GM23338 (cell line): ENCODE measurements around the gene TENM4. TPM values are rescaled to one million over a fixed set of nuclear protein-coding genes. Genes with fewer than 3 reads are reported as not detected.

Experiments
- ATAC-seq: fragments of 200-7000 bp; cut with Tn5 transposase; 3 replicates; pipeline ENCODE4 v1.9.1; 2020
- DNase-seq: peaks from one replicate; pipeline ENCODE4 v3.0.0-alpha.2; 2015; ENCODE audit warnings: low spot score
- H2AFZ ChIP-seq: fragments of 200-600 bp; sonication (generic); 2 replicates; pipeline ENCODE4 v1.8.0; 2016; ENCODE audit warnings: antibody characterized with exemption, mild to moderate bottlenecking, moderate library complexity
- H3F3A ChIP-seq: fragments of 200-600 bp; sonication (generic); replicated peaks from 2 replicates; pipeline ENCODE4 v1.8.0; 2017; ENCODE audit warnings: antibody characterized with exemption, mixed run types, low read depth
- H3K27ac ChIP-seq: fragments of 200-600 bp; sonication (generic); 2 replicates; pipeline ENCODE4 v1.6.1; 2016; ENCODE audit warnings: low read depth
- H3K27me3 ChIP-seq: fragments of 200-600 bp; sonication (generic); 2 replicates; pipeline ENCODE4 v1.8.0; 2016; ENCODE audit warnings: mild to moderate bottlenecking, mixed run types, moderate library complexity; ENCODE audit not compliant: insufficient read depth
- H3K36me3 ChIP-seq: fragments of 200-600 bp; sonication (generic); 2 replicates; pipeline ENCODE4 v1.8.0; 2016; ENCODE audit warnings: mild to moderate bottlenecking; ENCODE audit not compliant: insufficient read depth
- H3K4me1 ChIP-seq: fragments of 200-600 bp; sonication (generic); 2 replicates; pipeline ENCODE4 v1.8.0; 2016; ENCODE audit warnings: mild to moderate bottlenecking, moderate library complexity; ENCODE audit not compliant: insufficient read depth
- H3K4me2 ChIP-seq: fragments of 200-600 bp; sonication (generic); 2 replicates; pipeline ENCODE4 v1.7.1; 2017; ENCODE audit warnings: mixed run types
- H3K4me3 ChIP-seq: fragments of 200-600 bp; sonication (generic); 2 replicates; pipeline ENCODE4 v1.6.1; 2016; ENCODE audit warnings: mixed run types
- H3K79me2 ChIP-seq: fragments of 200-600 bp; sonication (generic); replicated peaks from 2 replicates; pipeline ENCODE4 v1.8.0; 2017; ENCODE audit warnings: mild to moderate bottlenecking; ENCODE audit not compliant: insufficient read depth
- H3K9me2 ChIP-seq: fragments of 200-600 bp; sonication (generic); 2 replicates; pipeline ENCODE4 v1.8.0; 2017; ENCODE audit not compliant: insufficient read depth
- H4K20me1 ChIP-seq: fragments of 200-600 bp; sonication (generic); replicated peaks from 2 replicates; pipeline ENCODE4 v1.8.0; 2017; ENCODE audit warnings: mild to moderate bottlenecking; ENCODE audit not compliant: insufficient read depth
- H3K27ac Mint-ChIP-seq: 2 replicates; pipeline ENCODE4 v1.8.0; 2020; ENCODE audit warnings: inconsistent platforms, mild to moderate bottlenecking, moderate library complexity, mixed read lengths
- H3K27me3 Mint-ChIP-seq: 3 replicates; pipeline ENCODE4 v1.8.0; 2022; ENCODE audit warnings: low read depth, mild to moderate bottlenecking, moderate library complexity, mixed read lengths, inconsistent platforms; ENCODE audit not compliant: insufficient read depth, poor library complexity
- H3K36me3 Mint-ChIP-seq: 3 replicates; pipeline ENCODE4 v1.8.0; 2021; ENCODE audit warnings: low read depth, mild to moderate bottlenecking, inconsistent platforms, moderate library complexity, mixed read lengths
- H3K4me1 Mint-ChIP-seq: 3 replicates; pipeline ENCODE4 v1.8.0; 2020; ENCODE audit warnings: mild to moderate bottlenecking, inconsistent platforms, mixed read lengths
- H3K4me3 Mint-ChIP-seq: 3 replicates; pipeline ENCODE4 v1.8.0; 2021; ENCODE audit warnings: moderate library complexity, mild to moderate bottlenecking, inconsistent platforms, mixed read lengths
- H3K9me3 Mint-ChIP-seq: 3 replicates; pipeline ENCODE4 v1.8.0; 2020; ENCODE audit warnings: moderate library complexity, mild to moderate bottlenecking, inconsistent platforms, mixed read lengths
- EZH2 ChIP-seq: fragments of 200-600 bp; sonication (generic); IDR thresholded peaks from one replicate; pipeline ENCODE4 v1.8.0; 2017; ENCODE audit warnings: antibody characterized with exemption, mild to moderate bottlenecking, low read depth; ENCODE audit not compliant: unreplicated experiment
- EZH2phosphoT487 ChIP-seq: fragments of 200-600 bp; sonication (generic); IDR thresholded peaks from one replicate; pipeline ENCODE4 v1.8.1; 2018; ENCODE audit warnings: antibody characterized with exemption; ENCODE audit not compliant: unreplicated experiment
- JUNB ChIP-seq: IDR thresholded peaks from one replicate; pipeline ENCODE4 v1.6.1; 2016; ENCODE audit warnings: antibody characterized with exemption; ENCODE audit not compliant: unreplicated experiment
- NANOG ChIP-seq: IDR thresholded peaks from 2 replicates; pipeline ENCODE4 v1.6.1; 2016; ENCODE audit warnings: antibody characterized with exemption, borderline replicate concordance
- STAT1 ChIP-seq: IDR thresholded peaks from one replicate; pipeline ENCODE4 v1.6.1; 2016; ENCODE audit warnings: antibody characterized with exemption; ENCODE audit not compliant: unreplicated experiment
- ZNF114 ChIP-seq: fragments of 250-450 bp; sonication (Bioruptor Pico); IDR thresholded peaks from 2 replicates; pipeline ENCODE4 v1.5.0; 2020; ENCODE audit warnings: mild to moderate bottlenecking, moderate library complexity
- ZNF331 ChIP-seq: fragments of 250-450 bp; sonication (Bioruptor Pico); IDR thresholded peaks from 2 replicates; pipeline ENCODE4 v1.5.0; 2020; ENCODE audit warnings: low read depth, mild to moderate bottlenecking, moderate library complexity
- polyA plus RNA-seq: library from polyadenylated mRNA; unstranded; fragments of >200 nt; fragmentation: Nextera tagmentation; extraction: Ambion mirVana; gene quantifications from 2 replicates; pipeline ENCODE4 v1.2.1, GENCODE V29; 2016
- total RNA-seq: library from RNA; depleted of rRNA; stranded (reverse); fragments of >200 nt; shearing (Covaris generic); gene quantifications from 2 replicates; pipeline ENCODE4 v1.2.3, GENCODE V29; 2014
- TF ChIP-seq, protein P1 (sequence below): fragments of 250-450 bp; sonication (Bioruptor Pico); IDR thresholded peaks from 2 replicates; pipeline ENCODE4 v1.5.0; 2020; ENCODE audit warnings: mild to moderate bottlenecking, moderate library complexity
- TF ChIP-seq, protein P2 (sequence below), 2 experiments: fragments of 200-600 bp in 1 of 2; sonication (generic) in 1 of 2; conservative IDR thresholded peaks; 2 replicates each; pipeline versions ENCODE4 v1.5.1 to v1.6.1; 2016 to 2017; ENCODE audit warnings: antibody characterized with exemption in 2 of 2, low read depth in 2 of 2, mild to moderate bottlenecking in 2 of 2, moderate library complexity in 1 of 2
- TF ChIP-seq, protein P3 (sequence below): IDR thresholded peaks from one replicate; pipeline ENCODE4 v1.6.1; 2018; ENCODE audit warnings: antibody characterized with exemption; ENCODE audit not compliant: unreplicated experiment

The TENM4 gene
- total and polyA plus RNA-seq, 2 experiments from 2014 or later: 7.3 TPM

DNA sequence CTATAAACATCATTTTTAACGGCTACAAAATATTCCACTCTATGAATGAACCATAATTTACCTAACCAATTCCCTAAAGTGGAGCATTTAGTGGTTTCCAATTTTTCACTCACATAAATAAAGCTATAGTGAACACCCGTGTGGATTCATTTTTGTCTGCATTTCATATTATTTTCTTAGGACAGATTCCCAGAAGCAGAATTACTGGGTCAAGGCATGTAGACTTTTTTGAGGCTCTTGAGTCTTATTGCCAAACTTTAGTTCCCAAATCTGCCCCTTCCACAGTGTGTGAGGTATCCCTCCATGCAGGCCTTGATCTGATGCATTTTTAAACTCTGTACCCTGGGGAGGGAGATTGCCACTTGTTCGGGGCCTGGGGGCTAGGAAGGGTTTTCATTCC, 198.2 kb downstream of the TENM4 start:
- Histone ChIP-seq H3K36me3 (no peaks in the 10 kb centered on the region), H3K9me2 (no peaks in the 10 kb centered on the region), H3F3A (no peaks in the 10 kb centered on the region), H3K4me1 (no peaks in the 10 kb centered on the region), H3K27me3 (no peaks in the 10 kb centered on the region), H3K79me2 (no peaks in the 10 kb centered on the region), H3K4me3 (no peak overlapping the region), H2AFZ (no peak overlapping the region), H3K4me2 (no peak overlapping the region), H4K20me1 (no peaks in the 10 kb centered on the region; the same call in 1 of the 2 replicates), H3K27ac (no peak overlapping the region)
- H3K27ac Mint-ChIP-seq: no peak overlapping the region
- H3K4me3 Mint-ChIP-seq: no peak overlapping the region
- H3K4me1 Mint-ChIP-seq: peaks cover 15% of the 10 kb centered on the region
- DNase-seq (no peak), ATAC-seq (no peak)
- peaks cover 2% of the 10 kb centered on the region for H3K27me3 Mint-ChIP-seq
- H3K36me3 Mint-ChIP-seq: no peaks in the 10 kb centered on the region
- no peaks in the 10 kb centered on the region for H3K9me3 Mint-ChIP-seq
- TF ChIP-seq STAT1 (no peak), EZH2 (no peak), ZNF331 (CRISPR knock-in tag) (no peak), EZH2phosphoT487 (no peak), JUNB (no peak), ZNF114 (CRISPR knock-in tag) (no peak), NANOG (no peak)
- TF ChIP-seq, protein P1, sequence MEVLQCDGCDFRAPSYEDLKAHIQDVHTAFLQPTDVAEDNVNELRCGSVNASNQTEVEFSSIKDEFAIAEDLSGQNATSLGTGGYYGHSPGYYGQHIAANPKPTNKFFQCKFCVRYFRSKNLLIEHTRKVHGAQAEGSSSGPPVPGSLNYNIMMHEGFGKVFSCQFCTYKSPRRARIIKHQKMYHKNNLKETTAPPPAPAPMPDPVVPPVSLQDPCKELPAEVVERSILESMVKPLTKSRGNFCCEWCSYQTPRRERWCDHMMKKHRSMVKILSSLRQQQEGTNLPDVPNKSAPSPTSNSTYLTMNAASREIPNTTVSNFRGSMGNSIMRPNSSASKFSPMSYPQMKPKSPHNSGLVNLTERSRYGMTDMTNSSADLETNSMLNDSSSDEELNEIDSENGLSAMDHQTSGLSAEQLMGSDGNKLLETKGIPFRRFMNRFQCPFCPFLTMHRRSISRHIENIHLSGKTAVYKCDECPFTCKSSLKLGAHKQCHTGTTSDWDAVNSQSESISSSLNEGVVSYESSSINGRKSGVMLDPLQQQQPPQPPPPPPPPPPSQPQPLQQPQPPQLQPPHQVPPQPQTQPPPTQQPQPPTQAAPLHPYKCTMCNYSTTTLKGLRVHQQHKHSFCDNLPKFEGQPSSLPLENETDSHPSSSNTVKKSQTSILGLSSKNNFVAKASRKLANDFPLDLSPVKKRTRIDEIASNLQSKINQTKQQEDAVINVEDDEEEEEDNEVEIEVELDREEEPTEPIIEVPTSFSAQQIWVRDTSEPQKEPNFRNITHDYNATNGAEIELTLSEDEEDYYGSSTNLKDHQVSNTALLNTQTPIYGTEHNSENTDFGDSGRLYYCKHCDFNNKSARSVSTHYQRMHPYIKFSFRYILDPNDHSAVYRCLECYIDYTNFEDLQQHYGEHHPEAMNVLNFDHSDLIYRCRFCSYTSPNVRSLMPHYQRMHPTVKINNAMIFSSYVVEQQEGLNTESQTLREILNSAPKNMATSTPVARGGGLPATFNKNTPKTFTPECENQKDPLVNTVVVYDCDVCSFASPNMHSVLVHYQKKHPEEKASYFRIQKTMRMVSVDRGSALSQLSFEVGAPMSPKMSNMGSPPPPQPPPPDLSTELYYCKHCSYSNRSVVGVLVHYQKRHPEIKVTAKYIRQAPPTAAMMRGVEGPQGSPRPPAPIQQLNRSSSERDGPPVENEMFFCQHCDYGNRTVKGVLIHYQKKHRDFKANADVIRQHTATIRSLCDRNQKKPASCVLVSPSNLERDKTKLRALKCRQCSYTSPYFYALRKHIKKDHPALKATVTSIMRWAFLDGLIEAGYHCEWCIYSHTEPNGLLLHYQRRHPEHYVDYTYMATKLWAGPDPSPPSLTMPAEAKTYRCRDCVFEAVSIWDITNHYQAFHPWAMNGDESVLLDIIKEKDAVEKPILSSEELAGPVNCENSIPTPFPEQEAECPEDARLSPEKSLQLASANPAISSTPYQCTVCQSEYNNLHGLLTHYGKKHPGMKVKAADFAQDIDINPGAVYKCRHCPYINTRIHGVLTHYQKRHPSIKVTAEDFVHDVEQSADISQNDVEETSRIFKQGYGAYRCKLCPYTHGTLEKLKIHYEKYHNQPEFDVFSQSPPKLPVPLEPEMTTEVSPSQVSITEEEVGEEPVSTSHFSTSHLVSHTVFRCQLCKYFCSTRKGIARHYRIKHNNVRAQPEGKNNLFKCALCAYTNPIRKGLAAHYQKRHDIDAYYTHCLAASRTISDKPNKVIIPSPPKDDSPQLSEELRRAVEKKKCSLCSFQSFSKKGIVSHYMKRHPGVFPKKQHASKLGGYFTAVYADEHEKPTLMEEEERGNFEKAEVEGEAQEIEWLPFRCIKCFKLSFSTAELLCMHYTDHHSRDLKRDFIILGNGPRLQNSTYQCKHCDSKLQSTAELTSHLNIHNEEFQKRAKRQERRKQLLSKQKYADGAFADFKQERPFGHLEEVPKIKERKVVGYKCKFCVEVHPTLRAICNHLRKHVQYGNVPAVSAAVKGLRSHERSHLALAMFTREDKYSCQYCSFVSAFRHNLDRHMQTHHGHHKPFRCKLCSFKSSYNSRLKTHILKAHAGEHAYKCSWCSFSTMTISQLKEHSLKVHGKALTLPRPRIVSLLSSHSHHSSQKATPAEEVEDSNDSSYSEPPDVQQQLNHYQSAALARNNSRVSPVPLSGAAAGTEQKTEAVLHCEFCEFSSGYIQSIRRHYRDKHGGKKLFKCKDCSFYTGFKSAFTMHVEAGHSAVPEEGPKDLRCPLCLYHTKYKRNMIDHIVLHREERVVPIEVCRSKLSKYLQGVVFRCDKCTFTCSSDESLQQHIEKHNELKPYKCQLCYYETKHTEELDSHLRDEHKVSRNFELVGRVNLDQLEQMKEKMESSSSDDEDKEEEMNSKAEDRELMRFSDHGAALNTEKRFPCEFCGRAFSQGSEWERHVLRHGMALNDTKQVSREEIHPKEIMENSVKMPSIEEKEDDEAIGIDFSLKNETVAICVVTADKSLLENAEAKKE (CRISPR knock-in tag): no peak
- TF ChIP-seq, protein P2, sequence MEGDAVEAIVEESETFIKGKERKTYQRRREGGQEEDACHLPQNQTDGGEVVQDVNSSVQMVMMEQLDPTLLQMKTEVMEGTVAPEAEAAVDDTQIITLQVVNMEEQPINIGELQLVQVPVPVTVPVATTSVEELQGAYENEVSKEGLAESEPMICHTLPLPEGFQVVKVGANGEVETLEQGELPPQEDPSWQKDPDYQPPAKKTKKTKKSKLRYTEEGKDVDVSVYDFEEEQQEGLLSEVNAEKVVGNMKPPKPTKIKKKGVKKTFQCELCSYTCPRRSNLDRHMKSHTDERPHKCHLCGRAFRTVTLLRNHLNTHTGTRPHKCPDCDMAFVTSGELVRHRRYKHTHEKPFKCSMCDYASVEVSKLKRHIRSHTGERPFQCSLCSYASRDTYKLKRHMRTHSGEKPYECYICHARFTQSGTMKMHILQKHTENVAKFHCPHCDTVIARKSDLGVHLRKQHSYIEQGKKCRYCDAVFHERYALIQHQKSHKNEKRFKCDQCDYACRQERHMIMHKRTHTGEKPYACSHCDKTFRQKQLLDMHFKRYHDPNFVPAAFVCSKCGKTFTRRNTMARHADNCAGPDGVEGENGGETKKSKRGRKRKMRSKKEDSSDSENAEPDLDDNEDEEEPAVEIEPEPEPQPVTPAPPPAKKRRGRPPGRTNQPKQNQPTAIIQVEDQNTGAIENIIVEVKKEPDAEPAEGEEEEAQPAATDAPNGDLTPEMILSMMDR (conservative IDR thresholded peaks at IDR 0.05; ENCODE audit: low read depth in 2 of 2): no peak
- TF ChIP-seq, protein P3, sequence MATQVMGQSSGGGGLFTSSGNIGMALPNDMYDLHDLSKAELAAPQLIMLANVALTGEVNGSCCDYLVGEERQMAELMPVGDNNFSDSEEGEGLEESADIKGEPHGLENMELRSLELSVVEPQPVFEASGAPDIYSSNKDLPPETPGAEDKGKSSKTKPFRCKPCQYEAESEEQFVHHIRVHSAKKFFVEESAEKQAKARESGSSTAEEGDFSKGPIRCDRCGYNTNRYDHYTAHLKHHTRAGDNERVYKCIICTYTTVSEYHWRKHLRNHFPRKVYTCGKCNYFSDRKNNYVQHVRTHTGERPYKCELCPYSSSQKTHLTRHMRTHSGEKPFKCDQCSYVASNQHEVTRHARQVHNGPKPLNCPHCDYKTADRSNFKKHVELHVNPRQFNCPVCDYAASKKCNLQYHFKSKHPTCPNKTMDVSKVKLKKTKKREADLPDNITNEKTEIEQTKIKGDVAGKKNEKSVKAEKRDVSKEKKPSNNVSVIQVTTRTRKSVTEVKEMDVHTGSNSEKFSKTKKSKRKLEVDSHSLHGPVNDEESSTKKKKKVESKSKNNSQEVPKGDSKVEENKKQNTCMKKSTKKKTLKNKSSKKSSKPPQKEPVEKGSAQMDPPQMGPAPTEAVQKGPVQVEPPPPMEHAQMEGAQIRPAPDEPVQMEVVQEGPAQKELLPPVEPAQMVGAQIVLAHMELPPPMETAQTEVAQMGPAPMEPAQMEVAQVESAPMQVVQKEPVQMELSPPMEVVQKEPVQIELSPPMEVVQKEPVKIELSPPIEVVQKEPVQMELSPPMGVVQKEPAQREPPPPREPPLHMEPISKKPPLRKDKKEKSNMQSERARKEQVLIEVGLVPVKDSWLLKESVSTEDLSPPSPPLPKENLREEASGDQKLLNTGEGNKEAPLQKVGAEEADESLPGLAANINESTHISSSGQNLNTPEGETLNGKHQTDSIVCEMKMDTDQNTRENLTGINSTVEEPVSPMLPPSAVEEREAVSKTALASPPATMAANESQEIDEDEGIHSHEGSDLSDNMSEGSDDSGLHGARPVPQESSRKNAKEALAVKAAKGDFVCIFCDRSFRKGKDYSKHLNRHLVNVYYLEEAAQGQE: no peak
